ENCODE results near the gene HAL.

DNA sequence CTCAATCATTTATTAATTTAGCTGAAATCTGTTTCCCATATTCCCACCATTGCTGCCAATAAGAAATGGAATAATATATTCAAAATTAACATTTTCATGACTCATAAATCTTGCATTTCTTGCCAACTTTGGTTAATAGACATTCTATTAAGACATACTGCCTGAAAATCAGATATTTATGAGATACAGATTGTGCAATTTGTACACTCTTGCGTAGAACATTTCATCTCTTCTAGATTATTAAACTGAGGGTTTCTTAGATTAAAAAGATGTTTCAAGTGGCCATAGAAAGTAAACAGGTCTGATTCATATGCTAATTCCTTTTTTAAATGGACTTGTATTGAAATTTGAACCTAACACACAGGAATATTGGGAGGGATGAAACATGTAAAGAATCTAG is 30.2 kb upstream of the HAL start:
- no peak for TF ChIP-seq TAF1 (IDR thresholded peaks at IDR 0.05; ENCODE audit: borderline replicate concordance, low read depth, low read length)
- no peak for TF ChIP-seq POLR2A (IDR thresholded peaks at IDR 0.05; ENCODE audit: low read depth, low read length)
